ENCODE results near the gene PCDH12. TPM values are rescaled to one million over a fixed set of nuclear protein-coding genes. Genes with fewer than 3 reads are reported as not detected.

Gene PCDH12
- polyA plus RNA-seq, 1 of the 3 experiments (the other 2 are of a cell fraction), result 0.02 TPM

DNA sequence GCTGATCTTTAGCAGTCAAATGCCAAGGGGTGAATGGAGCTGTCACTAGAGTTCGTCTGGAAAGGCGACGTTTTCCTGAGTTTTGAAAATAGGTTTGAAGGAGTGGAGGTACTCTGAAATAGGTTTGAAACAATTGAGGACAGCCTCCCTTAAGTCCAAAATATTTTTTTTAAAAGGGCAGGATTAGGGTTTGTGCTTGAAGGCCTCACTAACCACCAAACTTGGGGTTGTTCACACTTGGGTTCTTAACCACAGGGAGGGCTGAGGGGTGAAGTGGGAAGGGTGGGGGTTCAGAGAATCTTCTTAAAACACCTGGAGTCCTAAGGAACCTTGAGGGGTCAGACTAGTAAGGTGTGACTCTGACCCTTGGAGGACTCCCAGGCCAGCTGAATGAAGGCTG is 3.5 kb upstream of the PCDH12 start:
- H3K4me1 ChIP-seq (ENCODE audit: control insufficient read depth in 1 of 2, insufficient read depth in 2 of 2, low read depth in 1 of 2, low read length in 1 of 2), result peaks cover 0 to 17% of the 10 kb centered on the region in 2 experiments; a peak in 2 of 4 replicates
- H2AFZ ChIP-seq (ENCODE audit: low read depth), result peak overlapping the region; percentile 98
- 98% methylated on average over 3 of the region's 3 CpGs for WGBS (ENCODE audit: low lambda C conversion rate)
- no peaks in the 10 kb centered on the region for H3K27me3 ChIP-seq (ENCODE audit: insufficient read depth)
- ChIA-PET CTCF (interaction anchor here (0.7 to 9.7 kb wide), 72 partner anchors 9 to 343 kb away, joined by 3 to 325 read pairs (median 5); partner anchors contain the start of genes ARAP3, DELE1, DIAPH1 and FCHSD1), POLR2A (interaction anchor here (0.7 to 1.9 kb wide), 8 partner anchors 8 to 292 kb away, joined by 3 to 8 read pairs (median 4); partner anchors contain the start of genes DELE1 and RNF14)
- no peaks in the 10 kb centered on the region for H3K79me2 ChIP-seq (ENCODE audit: insufficient read depth)
- no peak overlapping the region for H3K27ac ChIP-seq (ENCODE audit: low read depth in 2 of 2, low read length in 1 of 2)
- H3K9me2 ChIP-seq, result no peaks in the 10 kb centered on the region
- H3K36me3 ChIP-seq (replicated peaks in 1 of 2; ENCODE audit: control insufficient read depth in 1 of 2, insufficient read depth in 2 of 2, low read length in 1 of 2), result no peaks in the 10 kb centered on the region
- H3K9me3 ChIP-seq, result no peaks in the 10 kb centered on the region
- no peak overlapping the region for H3K4me2 ChIP-seq
- H3K4me3 ChIP-seq (ENCODE audit: low read depth in 2 of 2, low read length in 1 of 2), result no peak overlapping the region
- H3K9ac ChIP-seq, result no peak overlapping the region
- H4K20me1 ChIP-seq (ENCODE audit: insufficient read depth), result no peaks in the 10 kb centered on the region
- H3F3A ChIP-seq (replicated peaks; ENCODE audit: insufficient read depth), result no peaks in the 10 kb centered on the region
- TF ChIP-seq ELF1 (IDR thresholded peaks at IDR 0.05) (no peak), TCF12 (IDR thresholded peaks at IDR 0.05) (no peak), CHD2 (IDR thresholded peaks at IDR 0.05; ENCODE audit: low read length, partially characterized antibody) (no peak), RAD21 (IDR thresholded peaks at IDR 0.05; ENCODE audit: low read length) (no peak), NFIC (IDR thresholded peaks at IDR 0.05; ENCODE audit: borderline replicate concordance) (no peak), SIN3A (IDR thresholded peaks at IDR 0.05; ENCODE audit: borderline replicate concordance, low read depth, low read length) (no peak), JUND (IDR thresholded peaks at IDR 0.05) (no peak), TEAD4 (IDR thresholded peaks at IDR 0.05; ENCODE audit: borderline replicate concordance, insufficient read depth) (no peak), RXRA (IDR thresholded peaks at IDR 0.05; ENCODE audit: borderline replicate concordance, low read depth) (no peak), EZH2phosphoT487 (IDR thresholded peaks at IDR 0.05; ENCODE audit: borderline replicate concordance, low read depth) (no peak), MEF2A (IDR thresholded peaks at IDR 0.05; ENCODE audit: borderline replicate concordance, low read depth) (no peak), ZBTB33 (IDR thresholded peaks at IDR 0.05; ENCODE audit: borderline replicate concordance, low read depth) (no peak), REST (IDR thresholded peaks at IDR 0.05; ENCODE audit: low read depth, low read length) (no peak)
- DNase-seq, result no peak

Data from SK-N-SH (cell line).